IgD-negative memory B cell (primary cell): Measurements from ENCODE around the gene KLF4. TPM values are rescaled to one million over a fixed set of nuclear protein-coding genes. Genes with fewer than 3 reads are reported as not detected.

ENCODE experiments used
- H3K27ac Mint-ChIP-seq, 3 donors: one replicate each; pipeline ENCODE4 v1.8.0; 2020 to 2022; ENCODE audit warnings: mild to moderate bottlenecking in 3 of 3, mixed read lengths in 3 of 3, moderate library complexity in 1 of 3
- H3K27me3 Mint-ChIP-seq: one replicate; pipeline ENCODE4 v1.8.0; 2021; ENCODE audit warnings: mixed read lengths
- H3K36me3 Mint-ChIP-seq: one replicate; pipeline ENCODE4 v1.8.0; 2020; ENCODE audit warnings: mild to moderate bottlenecking, mixed read lengths
- H3K4me1 Mint-ChIP-seq, 3 donors: one replicate each; pipeline ENCODE4 v1.8.0; 2020 to 2022; ENCODE audit warnings: mixed read lengths in 3 of 3, mild to moderate bottlenecking in 1 of 3
- H3K4me3 Mint-ChIP-seq, 4 donors: one replicate each; pipeline ENCODE4 v1.8.0; 2020 to 2022; ENCODE audit warnings: mild to moderate bottlenecking in 4 of 4, mixed read lengths in 4 of 4, moderate library complexity in 3 of 4
- H3K9me3 Mint-ChIP-seq, 3 donors: one replicate each; pipeline ENCODE4 v1.8.0; 2020 to 2021; ENCODE audit warnings: mixed read lengths in 3 of 3, mild to moderate bottlenecking in 1 of 3
- polyA plus RNA-seq: library from polyadenylated mRNA; unstranded; fragments of 300-500 nt; fragmentation: Illumina TruSeq; gene quantifications from one replicate; pipeline ENCODE4 v1.2.3, GENCODE V29; 2021

KLF4 gene
- polyA plus RNA-seq, 1 donor from 2014 or later = 0.13 TPM

- no peaks in the 10 kb centered on the region for H3K9me3 Mint-ChIP-seq
- H3K4me3 Mint-ChIP-seq = no peak overlapping the region
- H3K27ac Mint-ChIP-seq = no peak overlapping the region
- peaks cover 8% of the 10 kb centered on the region for H3K27me3 Mint-ChIP-seq
- H3K4me1 Mint-ChIP-seq = no peaks in the 10 kb centered on the region
- peaks cover 1% of the 10 kb centered on the region for H3K36me3 Mint-ChIP-seq
These were observed 43.1 kb downstream of the KLF4 start for GRCh38 chr9:107446491-107446890.

- H3K4me3 Mint-ChIP-seq = no peak overlapping the region
- no peaks in the 10 kb centered on the region for H3K4me1 Mint-ChIP-seq
- peaks cover 1% of the 10 kb centered on the region for H3K36me3 Mint-ChIP-seq
- H3K27ac Mint-ChIP-seq = no peak overlapping the region
- H3K9me3 Mint-ChIP-seq = no peaks in the 10 kb centered on the region
- peaks cover 7% of the 10 kb centered on the region for H3K27me3 Mint-ChIP-seq
These were observed 45.8 kb downstream of the KLF4 start for GRCh38 chr9:107443786-107444185.

- Mint-ChIP-seq H3K4me1 (no peaks in the 10 kb centered on the region), H3K27ac (no peak overlapping the region), H3K27me3 (peaks cover 4% of the 10 kb centered on the region), H3K4me3 (no peak overlapping the region), H3K36me3 (no peaks in the 10 kb centered on the region), H3K9me3 (no peaks in the 10 kb centered on the region)
These were observed 49.5 kb downstream of the KLF4 start for GRCh38 chr9:107439991-107440456.

- Mint-ChIP-seq H3K27me3 (peaks cover 7% of the 10 kb centered on the region), H3K27ac (peak overlapping the region in 1 of 3 donors; percentile 9), H3K4me1 (no peaks in the 10 kb centered on the region), H3K36me3 (no peaks in the 10 kb centered on the region), H3K9me3 (no peaks in the 10 kb centered on the region), H3K4me3 (no peak overlapping the region)
These were observed 51.1 kb downstream of the KLF4 start for GRCh38 chr9:107438211-107439031.

GRCh38 chr9:107437716-107438115 is 51.9 kb downstream of the KLF4 start:
- Mint-ChIP-seq H3K36me3 (no peaks in the 10 kb centered on the region), H3K4me3 (no peak overlapping the region), H3K27me3 (peaks cover 7% of the 10 kb centered on the region), H3K27ac (no peak overlapping the region), H3K9me3 (no peaks in the 10 kb centered on the region), H3K4me1 (no peaks in the 10 kb centered on the region)

- no peaks in the 10 kb centered on the region for H3K36me3 Mint-ChIP-seq
- no peak overlapping the region for H3K27ac Mint-ChIP-seq
- no peaks in the 10 kb centered on the region for H3K4me1 Mint-ChIP-seq
- peaks cover 0 to 2% (median 0%) of the 10 kb centered on the region in 3 donors for H3K9me3 Mint-ChIP-seq
- H3K4me3 Mint-ChIP-seq = no peak overlapping the region
- peaks cover 5% of the 10 kb centered on the region for H3K27me3 Mint-ChIP-seq
These were observed 54.2 kb downstream of the KLF4 start for GRCh38 chr9:107435415-107435814.

Other genes with a start within 250 kb of the KLF4 start
- gene RAD23B, start 206.5 kb downstream of the KLF4 start, polyA plus RNA-seq = 17.6 TPM